ENCODE results near the gene DNHD1.

GRCh38 chr11:6455070-6455469, 42.0 kb upstream of the DNHD1 start:
- TF ChIP-seq ZNF740 (CRISPR knock-in tag; IDR thresholded peaks at IDR 0.05) (no peak), KLF16 (CRISPR knock-in tag; IDR thresholded peaks at IDR 0.05) (no peak), HES4 (CRISPR knock-in tag; IDR thresholded peaks at IDR 0.05; ENCODE audit: borderline replicate concordance) (no peak), TRIM22 (IDR thresholded peaks at IDR 0.05) (no peak), POLR2AphosphoS5 (IDR thresholded peaks at IDR 0.05; ENCODE audit: low read depth, low read length) (no peak), CEBPB (IDR thresholded peaks at IDR 0.05; ENCODE audit: borderline replicate concordance, low read depth, low read length) (no peak), NCOR1 (IDR thresholded peaks at IDR 0.05; ENCODE audit: borderline replicate concordance, low read length) (no peak), ZNF512 (CRISPR knock-in tag; IDR thresholded peaks at IDR 0.05) (no peak), ARID2 (CRISPR knock-in tag; IDR thresholded peaks at IDR 0.05; ENCODE audit: borderline replicate concordance) (no peak), KDM5A (IDR thresholded peaks at IDR 0.05; ENCODE audit: borderline replicate concordance, low read length) (no peak), SMARCC2 (IDR thresholded peaks at IDR 0.05) (no peak), CTCF (CRISPR knock-in tag; IDR thresholded peaks at IDR 0.05) (no peak), ZBTB7A (CRISPR knock-in tag; IDR thresholded peaks at IDR 0.05) (no peak)

All from HepG2 (cell line).